Type B pancreatic cell (in vitro differentiated cells): ENCODE results near the gene SGPL1. TPM values are rescaled to one million over a fixed set of nuclear protein-coding genes. Genes with fewer than 3 reads are reported as not detected.

Experiments
- DNase-seq: peaks from one replicate; pipeline ENCODE4 v3.0.0; 2021; ENCODE audit warnings: mixed read lengths; ENCODE audit not compliant: unreplicated experiment; ENCODE audit errors: extremely low spot score
- H3K27ac Mint-ChIP-seq: 2 replicates; pipeline ENCODE4 v1.8.0; 2021; ENCODE audit warnings: mild to moderate bottlenecking, mixed read lengths
- H3K27me3 Mint-ChIP-seq: 2 replicates; pipeline ENCODE4 v1.8.0; 2021; ENCODE audit warnings: mixed read lengths
- H3K36me3 Mint-ChIP-seq: 2 replicates; pipeline ENCODE4 v1.8.0; 2021; ENCODE audit warnings: mixed read lengths
- H3K4me1 Mint-ChIP-seq: one replicate; pipeline ENCODE4 v1.8.0; 2021; ENCODE audit warnings: mixed read lengths; ENCODE audit not compliant: unreplicated experiment
- H3K4me3 Mint-ChIP-seq: 2 replicates; pipeline ENCODE4 v1.8.0; 2021; ENCODE audit warnings: mild to moderate bottlenecking, mixed read lengths
- H3K9me3 Mint-ChIP-seq: 2 replicates; pipeline ENCODE4 v1.8.0; 2021; ENCODE audit warnings: mixed read lengths
- CTCF ChIP-seq: fragments of 200-600 bp; sonication (generic); conservative IDR thresholded peaks from 2 replicates; pipeline ENCODE4 v1.5.0; 2021; ENCODE audit warnings: antibody characterized with exemption, mild to moderate bottlenecking
- total RNA-seq: library from RNA; stranded (reverse); gene quantifications from 2 replicates; pipeline ENCODE4 v1.2.1, GENCODE V29; 2021; ENCODE audit warnings: low replicate concordance

SGPL1 gene
- total RNA-seq, 1 donor from 2014 or later: 70.5 TPM

GRCh38 chr10:70782746-70783680 lies 32.7 kb upstream of the SGPL1 start:
- peaks cover 9% of the 10 kb centered on the region for H3K4me1 Mint-ChIP-seq

GRCh38 chr10:70784016-70784415 lies 31.7 kb upstream of the SGPL1 start:
- Mint-ChIP-seq H3K4me3 (no peak overlapping the region), H3K9me3 (no peaks in the 10 kb centered on the region), H3K36me3 (no peaks in the 10 kb centered on the region), H3K27me3 (peaks cover 4% of the 10 kb centered on the region), H3K27ac (no peak overlapping the region), H3K4me1 (peaks cover 2% of the 10 kb centered on the region)
- DNase-seq: no peak
- no peak for TF ChIP-seq CTCF

More at GRCh38 chr10:70782746-70783680, 32.7 kb upstream of the SGPL1 start:
- Mint-ChIP-seq H3K27ac (no peak overlapping the region), H3K9me3 (no peaks in the 10 kb centered on the region), H3K4me3 (no peak overlapping the region), H3K36me3 (no peaks in the 10 kb centered on the region), H3K27me3 (no peaks in the 10 kb centered on the region)
- DNase-seq: no peak
- TF ChIP-seq CTCF: no peak

- H3K9me3 Mint-ChIP-seq: no peaks in the 10 kb centered on the region
- no peaks in the 10 kb centered on the region for H3K4me1 Mint-ChIP-seq
- no peak for DNase-seq
- no peaks in the 10 kb centered on the region for H3K36me3 Mint-ChIP-seq
- no peak overlapping the region for H3K27ac Mint-ChIP-seq
- TF ChIP-seq CTCF: no peak
- no peak overlapping the region for H3K4me3 Mint-ChIP-seq
- H3K27me3 Mint-ChIP-seq: peaks cover 4% of the 10 kb centered on the region
Observed at GRCh38 chr10:70784471-70784870, 31.3 kb upstream of the SGPL1 start.

GRCh38 chr10:70785190-70785589 lies 30.6 kb upstream of the SGPL1 start, which contains the start of gene TBATA:
Gene TBATA, minus strand, starts transcription at chr10:70785377. Its CDS starts 1,998 bp downstream, at chr10:70783379.
- DNase-seq: no peak
- H3K4me1 Mint-ChIP-seq: no peaks in the 10 kb centered on the region
- no peak within 1 kb of the TSS for H3K4me3 Mint-ChIP-seq
- H3K9me3 Mint-ChIP-seq: no peaks in the 10 kb centered on the region
- H3K36me3 Mint-ChIP-seq: no peaks in the 10 kb centered on the region
- peaks cover 4% of the 10 kb centered on the region for H3K27me3 Mint-ChIP-seq
- TF ChIP-seq CTCF: no peak
- H3K27ac Mint-ChIP-seq: no peak within 1 kb of the TSS

- no peak overlapping the region for H3K27ac Mint-ChIP-seq
- no peak for DNase-seq
- no peaks in the 10 kb centered on the region for H3K4me1 Mint-ChIP-seq
- no peaks in the 10 kb centered on the region for H3K9me3 Mint-ChIP-seq
- no peak overlapping the region for H3K4me3 Mint-ChIP-seq
- peaks cover 4% of the 10 kb centered on the region for H3K27me3 Mint-ChIP-seq
- H3K36me3 Mint-ChIP-seq: no peaks in the 10 kb centered on the region
- TF ChIP-seq CTCF: no peak
Observed at GRCh38 chr10:70786799-70787415, 28.8 kb upstream of the SGPL1 start.
